ENCODE data around the gene CSNK1D.

Gene CSNK1D

DNA sequence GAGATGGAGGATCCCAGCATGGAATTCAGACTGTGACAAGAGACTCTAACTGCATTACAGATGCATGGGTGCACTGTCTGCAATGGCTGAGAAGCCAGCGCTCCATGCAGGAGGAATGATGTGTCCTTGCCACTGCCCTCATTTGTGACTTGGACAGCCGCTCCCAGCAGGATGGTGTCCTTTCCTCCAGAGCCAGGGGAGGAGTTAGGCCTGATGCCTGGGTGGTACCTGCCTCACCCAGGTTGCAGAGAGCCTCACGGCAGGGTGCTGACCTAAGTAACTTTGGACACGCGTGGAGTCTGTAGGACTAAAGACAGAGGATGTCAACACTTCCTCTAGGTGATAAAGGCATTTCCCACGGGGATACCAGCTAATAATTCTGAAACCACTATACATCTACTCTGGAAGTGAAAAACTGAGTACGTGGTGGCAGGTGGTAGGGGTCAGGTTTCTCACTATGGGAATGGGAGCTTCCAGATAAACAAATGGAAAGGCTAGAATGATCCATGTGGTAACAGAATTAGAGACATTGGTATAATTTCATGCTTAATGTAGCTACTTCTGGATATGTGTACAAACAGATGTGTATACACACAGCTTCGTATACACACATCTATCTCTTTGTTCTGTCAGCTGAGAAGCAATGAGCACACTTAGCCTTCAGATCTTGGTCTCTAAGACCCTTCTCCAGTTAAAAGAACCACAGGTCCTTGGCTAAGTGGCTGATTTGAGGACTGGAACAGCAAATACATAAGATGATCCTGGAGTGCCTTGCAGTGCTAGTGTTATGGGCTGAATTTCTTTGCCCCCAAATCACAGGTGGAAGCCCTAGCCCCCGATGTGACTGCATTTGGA lies 13.7 kb upstream of the CSNK1D start:
- TF ChIP-seq, protein P1, sequence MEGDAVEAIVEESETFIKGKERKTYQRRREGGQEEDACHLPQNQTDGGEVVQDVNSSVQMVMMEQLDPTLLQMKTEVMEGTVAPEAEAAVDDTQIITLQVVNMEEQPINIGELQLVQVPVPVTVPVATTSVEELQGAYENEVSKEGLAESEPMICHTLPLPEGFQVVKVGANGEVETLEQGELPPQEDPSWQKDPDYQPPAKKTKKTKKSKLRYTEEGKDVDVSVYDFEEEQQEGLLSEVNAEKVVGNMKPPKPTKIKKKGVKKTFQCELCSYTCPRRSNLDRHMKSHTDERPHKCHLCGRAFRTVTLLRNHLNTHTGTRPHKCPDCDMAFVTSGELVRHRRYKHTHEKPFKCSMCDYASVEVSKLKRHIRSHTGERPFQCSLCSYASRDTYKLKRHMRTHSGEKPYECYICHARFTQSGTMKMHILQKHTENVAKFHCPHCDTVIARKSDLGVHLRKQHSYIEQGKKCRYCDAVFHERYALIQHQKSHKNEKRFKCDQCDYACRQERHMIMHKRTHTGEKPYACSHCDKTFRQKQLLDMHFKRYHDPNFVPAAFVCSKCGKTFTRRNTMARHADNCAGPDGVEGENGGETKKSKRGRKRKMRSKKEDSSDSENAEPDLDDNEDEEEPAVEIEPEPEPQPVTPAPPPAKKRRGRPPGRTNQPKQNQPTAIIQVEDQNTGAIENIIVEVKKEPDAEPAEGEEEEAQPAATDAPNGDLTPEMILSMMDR (IDR thresholded peaks at IDR 0.05; ENCODE audit: extremely low read depth, missing control alignments), result no peak
- DNase-seq (ENCODE audit: low spot score), result no peak

DNA sequence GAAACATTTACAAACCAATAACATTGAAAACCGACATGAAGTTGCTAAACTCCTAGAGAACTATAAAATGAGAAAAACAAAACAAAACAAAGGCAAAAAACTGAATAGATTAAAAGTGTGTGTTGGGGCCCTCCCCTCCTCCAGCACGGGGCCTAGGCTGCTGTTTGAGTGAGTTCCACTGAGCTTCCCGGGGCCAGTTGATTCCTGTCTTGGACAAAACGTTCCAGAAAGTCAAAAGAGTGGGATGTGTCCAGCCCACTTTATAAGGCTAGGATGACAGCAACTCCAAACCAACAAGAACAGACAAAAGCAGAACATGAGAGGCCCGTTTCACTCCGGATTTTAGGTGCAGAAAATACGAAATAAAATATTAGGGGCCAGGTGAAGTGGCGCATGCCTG lies 11.6 kb upstream of the CSNK1D start:
- DNase-seq (ENCODE audit: low spot score), result no peak
- TF ChIP-seq, protein P1 (IDR thresholded peaks at IDR 0.05; ENCODE audit: extremely low read depth, missing control alignments), result no peak

DNA sequence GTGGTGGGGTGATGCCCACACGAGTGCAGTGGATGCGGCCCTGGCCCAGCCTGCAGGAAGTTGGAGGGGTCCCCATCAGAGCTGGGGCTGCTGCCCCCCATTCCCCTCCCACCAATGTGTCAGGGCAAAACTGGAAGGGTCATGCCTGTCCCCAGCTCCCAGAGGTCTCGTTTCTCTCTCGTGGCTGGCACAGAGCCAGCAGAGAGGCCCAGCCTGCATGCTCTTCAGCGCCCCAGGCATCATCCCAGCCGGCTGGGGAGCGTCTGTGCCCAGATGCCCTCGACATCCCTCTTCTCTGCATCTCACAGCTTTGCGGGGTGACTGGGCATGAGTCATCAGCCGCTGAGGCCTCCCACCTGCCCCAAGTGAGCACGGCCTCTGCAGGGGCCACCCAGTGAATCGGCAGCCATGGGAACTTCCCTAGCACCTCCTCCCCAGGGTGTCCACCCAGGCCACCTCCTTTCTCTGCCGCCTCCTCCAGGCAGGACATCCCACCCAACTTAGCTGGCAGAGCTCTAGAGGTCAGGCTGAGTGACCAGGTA lies 9.8 kb upstream of the CSNK1D start:
- no peak for DNase-seq (ENCODE audit: low spot score)
- TF ChIP-seq, protein P1 (IDR thresholded peaks at IDR 0.05; ENCODE audit: extremely low read depth, missing control alignments), result no peak

DNA sequence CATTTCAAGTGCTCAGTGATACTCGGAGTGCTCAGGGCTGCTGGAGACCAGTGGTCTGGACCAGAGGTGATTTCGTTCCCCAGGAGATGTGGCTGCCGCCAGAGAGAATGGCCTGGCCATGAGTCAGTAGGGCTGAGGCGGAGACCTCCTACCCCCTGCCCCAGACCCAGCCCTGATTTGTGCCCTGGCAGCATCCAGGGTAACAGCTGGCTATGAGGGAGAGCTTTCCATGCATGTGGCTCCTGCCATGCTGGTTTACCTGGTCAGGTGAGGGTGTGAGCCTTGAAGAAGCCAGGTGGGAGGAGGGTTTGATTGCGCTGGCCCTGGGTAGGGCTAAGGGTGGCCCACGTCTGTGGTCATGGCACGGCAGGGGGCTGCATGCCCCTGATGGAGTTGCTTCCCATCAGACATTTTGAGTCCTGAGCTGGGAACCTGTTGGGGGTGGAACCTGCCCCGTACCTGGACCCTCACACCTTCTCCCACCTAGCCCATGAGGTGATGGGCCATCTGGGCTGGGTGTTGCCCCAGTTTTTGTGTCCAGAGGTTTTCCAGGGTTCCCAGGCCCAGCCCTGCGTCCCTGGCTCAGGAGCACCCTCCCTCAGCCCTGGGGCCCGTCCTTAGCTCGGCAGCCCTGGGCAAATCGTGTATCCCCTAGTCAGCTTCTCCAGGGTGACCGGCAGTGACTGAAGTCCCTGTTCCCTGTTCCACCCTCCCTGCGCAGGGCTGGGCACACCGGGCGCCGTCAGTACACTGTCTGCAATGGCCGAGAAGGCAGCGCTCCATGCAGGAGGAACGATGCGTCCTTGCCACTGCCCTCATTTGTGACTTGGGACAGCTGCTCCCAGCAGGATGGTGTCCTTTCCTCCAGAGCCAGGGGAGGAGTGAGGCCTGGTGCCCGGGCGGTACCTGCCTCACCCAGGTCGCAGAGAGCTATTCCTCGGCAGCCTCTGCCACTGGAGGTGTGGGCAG lies 9.0 kb upstream of the CSNK1D start:
- TF ChIP-seq, protein P1 (IDR thresholded peaks at IDR 0.05; ENCODE audit: extremely low read depth, missing control alignments), result no peak

DNA sequence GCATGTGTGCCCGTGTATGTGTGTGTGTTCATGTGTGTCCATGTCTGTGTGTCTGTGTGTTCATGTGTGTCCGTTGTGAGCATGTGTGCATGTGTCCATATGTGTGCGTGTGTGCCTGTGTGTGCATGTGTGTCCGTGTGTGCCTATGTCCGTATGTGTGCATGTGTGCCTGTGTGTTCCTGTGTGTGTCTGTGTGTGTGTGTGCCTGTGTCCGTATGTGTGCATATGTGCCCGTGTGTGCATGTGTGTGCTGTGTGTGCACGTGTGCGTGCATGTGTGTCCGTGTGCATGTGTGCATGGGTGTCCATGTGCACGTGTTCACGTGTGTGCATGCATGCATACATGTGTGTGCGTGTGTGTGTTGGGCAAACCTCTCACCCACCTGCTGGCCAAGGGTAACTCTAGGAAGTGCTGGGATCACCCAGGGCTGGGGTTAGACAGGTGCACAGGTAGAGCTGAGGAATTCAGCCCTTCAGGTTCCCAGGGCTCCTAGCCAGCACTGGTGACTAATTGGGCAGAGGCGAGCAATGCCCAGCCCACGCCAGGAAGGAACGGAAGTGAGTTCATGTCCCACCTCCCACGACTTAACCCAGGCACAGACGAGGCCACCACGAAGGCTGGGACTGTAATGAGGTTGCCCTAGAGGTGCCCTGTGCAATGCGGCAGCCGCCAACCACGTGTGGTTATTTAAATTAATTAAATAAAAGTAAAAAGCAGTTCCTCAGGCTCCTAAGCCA lies 8.2 kb upstream of the CSNK1D start:
- TF ChIP-seq, protein P1 (IDR thresholded peaks at IDR 0.05; ENCODE audit: extremely low read depth, missing control alignments), result no peak
- DNase-seq (ENCODE audit: low spot score), result no peak

More for the DNA sequence above, 9.0 kb upstream of the CSNK1D start:
- DNase-seq (ENCODE audit: low spot score), result no peak

DNA sequence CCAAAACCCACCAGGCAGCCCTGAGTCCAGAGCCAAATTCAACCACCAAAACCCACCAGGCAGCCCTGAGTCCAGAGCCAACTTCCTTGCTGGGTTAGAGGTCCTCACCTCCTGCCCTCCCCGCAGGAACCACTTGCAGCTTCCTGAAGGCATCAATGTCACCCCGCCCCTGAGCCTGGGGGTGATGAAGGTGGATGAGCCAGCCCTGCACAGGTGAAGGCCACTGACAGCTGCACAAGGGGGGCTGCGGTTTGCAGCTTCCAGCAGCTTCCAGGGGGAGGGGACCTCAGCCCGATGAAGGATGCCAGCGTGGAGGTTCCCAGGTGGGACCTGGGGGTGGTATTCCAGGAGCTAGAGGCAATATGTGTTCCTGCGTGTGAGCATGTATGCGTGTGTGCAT lies 7.6 kb upstream of the CSNK1D start:
- no peak for DNase-seq (ENCODE audit: low spot score)
- TF ChIP-seq, protein P1 (IDR thresholded peaks at IDR 0.05; ENCODE audit: extremely low read depth, missing control alignments), result no peak
